ENCODE data around the gene FAM53A. TPM values are rescaled to one million over a fixed set of nuclear protein-coding genes. Genes with fewer than 3 reads are reported as not detected.
"Not testable (repeated sequence)": the region's sequence is repeated elsewhere in the genome, so short reads cannot be mapped to it uniquely, and the experiment has no call there.

FAM53A gene
- total RNA-seq, 1 donor from 2014 or later: 4.3 TPM

DNA sequence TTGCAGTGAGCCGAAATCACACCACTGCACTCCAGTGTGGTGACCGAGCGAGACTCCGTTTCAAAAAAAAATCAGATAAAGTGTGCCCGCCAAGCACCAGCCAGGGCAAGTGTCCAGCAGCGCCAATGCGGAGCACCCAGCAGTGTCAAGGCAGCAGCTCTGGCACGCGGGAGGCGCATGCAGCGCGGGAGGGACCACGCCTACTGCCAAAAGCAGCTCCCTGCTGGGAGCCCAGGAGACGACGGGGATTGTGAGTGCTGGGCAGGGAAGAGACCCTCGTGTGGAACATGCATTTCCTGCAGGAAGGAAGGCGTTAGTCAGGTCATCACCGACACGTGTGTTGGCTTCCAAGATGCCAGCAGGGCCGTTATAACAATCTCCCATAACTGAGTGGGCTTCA is 10.4 kb downstream of the FAM53A start:
- TF ChIP-seq, protein P1, sequence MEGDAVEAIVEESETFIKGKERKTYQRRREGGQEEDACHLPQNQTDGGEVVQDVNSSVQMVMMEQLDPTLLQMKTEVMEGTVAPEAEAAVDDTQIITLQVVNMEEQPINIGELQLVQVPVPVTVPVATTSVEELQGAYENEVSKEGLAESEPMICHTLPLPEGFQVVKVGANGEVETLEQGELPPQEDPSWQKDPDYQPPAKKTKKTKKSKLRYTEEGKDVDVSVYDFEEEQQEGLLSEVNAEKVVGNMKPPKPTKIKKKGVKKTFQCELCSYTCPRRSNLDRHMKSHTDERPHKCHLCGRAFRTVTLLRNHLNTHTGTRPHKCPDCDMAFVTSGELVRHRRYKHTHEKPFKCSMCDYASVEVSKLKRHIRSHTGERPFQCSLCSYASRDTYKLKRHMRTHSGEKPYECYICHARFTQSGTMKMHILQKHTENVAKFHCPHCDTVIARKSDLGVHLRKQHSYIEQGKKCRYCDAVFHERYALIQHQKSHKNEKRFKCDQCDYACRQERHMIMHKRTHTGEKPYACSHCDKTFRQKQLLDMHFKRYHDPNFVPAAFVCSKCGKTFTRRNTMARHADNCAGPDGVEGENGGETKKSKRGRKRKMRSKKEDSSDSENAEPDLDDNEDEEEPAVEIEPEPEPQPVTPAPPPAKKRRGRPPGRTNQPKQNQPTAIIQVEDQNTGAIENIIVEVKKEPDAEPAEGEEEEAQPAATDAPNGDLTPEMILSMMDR (conservative IDR thresholded peaks at IDR 0.05): no peak
- H3K9me3 Mint-ChIP-seq: no peaks in the 10 kb centered on the region
- H3K27ac Mint-ChIP-seq (ENCODE audit: unreplicated experiment): no peak overlapping the region
- no peak for DNase-seq (ENCODE audit: low read depth, low spot score)
- H3K4me1 Mint-ChIP-seq: peaks cover 17% of the 10 kb centered on the region
- peaks cover 45% of the 10 kb centered on the region for H3K27me3 Mint-ChIP-seq (ENCODE audit: low read depth)
- H3K4me3 Mint-ChIP-seq: no peak overlapping the region
- no peaks in the 10 kb centered on the region for H3K36me3 Mint-ChIP-seq (ENCODE audit: low read depth)

DNA sequence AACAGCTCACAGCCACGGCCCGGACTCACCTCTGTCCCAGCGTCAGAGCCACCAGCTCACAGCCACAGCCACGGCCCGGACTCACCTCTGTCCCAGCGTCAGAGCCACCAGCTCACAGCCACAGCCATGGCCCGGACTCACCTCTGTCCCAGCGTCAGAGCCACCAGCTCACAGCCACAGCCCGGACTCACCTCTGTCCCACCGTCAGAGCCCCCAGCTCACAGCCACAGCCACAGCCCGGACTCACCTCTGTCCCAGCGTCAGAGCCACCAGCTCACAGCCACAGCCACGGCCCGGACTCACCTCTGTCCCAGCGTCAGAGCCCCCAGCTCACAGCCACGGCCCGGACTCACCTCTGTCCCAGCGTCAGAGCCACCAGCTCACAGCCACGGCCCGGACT is 13.1 kb downstream of the FAM53A start:
- not testable (repeated sequence) for H3K36me3 Mint-ChIP-seq (ENCODE audit: low read depth); H3K9me3 Mint-ChIP-seq; H3K4me1 Mint-ChIP-seq; H3K4me3 Mint-ChIP-seq; DNase-seq (ENCODE audit: low read depth, low spot score); H3K27ac Mint-ChIP-seq (ENCODE audit: unreplicated experiment)
- peaks cover 22% of the 10 kb centered on the region for H3K27me3 Mint-ChIP-seq (ENCODE audit: low read depth)

DNA sequence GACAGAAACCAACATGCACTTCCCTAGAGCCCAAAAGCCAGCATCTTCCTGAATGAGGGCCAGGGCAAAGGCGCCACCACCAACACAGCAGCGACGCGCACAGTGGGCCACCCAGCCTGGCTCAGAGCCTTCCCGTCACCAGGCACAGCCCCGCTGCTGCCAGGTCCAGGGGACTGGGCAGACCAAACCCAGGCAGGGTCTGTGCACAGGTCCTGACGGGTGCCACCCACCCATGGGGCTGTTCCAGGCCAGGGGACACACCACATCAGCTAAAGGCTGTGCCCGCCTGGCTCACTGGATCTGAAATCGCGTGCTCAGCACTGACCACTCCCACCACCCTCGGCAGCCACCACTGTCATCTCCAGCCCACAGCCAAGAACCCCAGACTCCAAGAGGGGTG is 13.8 kb downstream of the FAM53A start:
- no peaks in the 10 kb centered on the region for H3K36me3 Mint-ChIP-seq (ENCODE audit: low read depth)
- H3K9me3 Mint-ChIP-seq: no peaks in the 10 kb centered on the region
- no peak overlapping the region for H3K4me3 Mint-ChIP-seq
- H3K27me3 Mint-ChIP-seq (ENCODE audit: low read depth): peaks cover 15% of the 10 kb centered on the region
- peaks cover 4% of the 10 kb centered on the region for H3K4me1 Mint-ChIP-seq
- H3K27ac Mint-ChIP-seq (ENCODE audit: unreplicated experiment): no peak overlapping the region
- no peak for DNase-seq (ENCODE audit: low read depth, low spot score)
- TF ChIP-seq, protein P1 (conservative IDR thresholded peaks at IDR 0.05): no peak

DNA sequence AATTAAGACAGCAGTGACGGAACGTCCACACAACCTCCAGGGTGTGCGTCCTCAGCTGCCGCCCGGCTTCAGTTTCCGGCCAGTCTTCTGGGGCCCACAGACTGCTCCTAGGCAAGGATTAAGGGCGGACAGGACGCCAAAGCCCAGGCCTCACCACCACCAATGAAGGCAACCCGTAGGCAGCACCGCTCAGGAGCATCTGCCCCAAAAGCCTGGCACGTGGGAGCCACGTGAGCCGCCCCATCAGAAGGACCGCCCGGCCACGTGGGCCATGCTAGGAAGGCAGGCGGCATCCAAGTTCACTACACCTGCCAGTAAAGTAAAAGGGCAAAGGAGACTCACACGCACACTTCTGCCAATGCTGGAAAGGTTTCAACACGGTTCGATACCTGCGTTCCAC is 14.3 kb downstream of the FAM53A start:
- peaks cover 3% of the 10 kb centered on the region for H3K4me1 Mint-ChIP-seq
- TF ChIP-seq, protein P1 (conservative IDR thresholded peaks at IDR 0.05): no peak
- H3K27me3 Mint-ChIP-seq (ENCODE audit: low read depth): peaks cover 11% of the 10 kb centered on the region
- H3K36me3 Mint-ChIP-seq (ENCODE audit: low read depth): no peaks in the 10 kb centered on the region
- no peak overlapping the region for H3K27ac Mint-ChIP-seq (ENCODE audit: unreplicated experiment)
- DNase-seq (ENCODE audit: low read depth, low spot score): no peak
- no peak overlapping the region for H3K4me3 Mint-ChIP-seq
- no peaks in the 10 kb centered on the region for H3K9me3 Mint-ChIP-seq

DNA sequence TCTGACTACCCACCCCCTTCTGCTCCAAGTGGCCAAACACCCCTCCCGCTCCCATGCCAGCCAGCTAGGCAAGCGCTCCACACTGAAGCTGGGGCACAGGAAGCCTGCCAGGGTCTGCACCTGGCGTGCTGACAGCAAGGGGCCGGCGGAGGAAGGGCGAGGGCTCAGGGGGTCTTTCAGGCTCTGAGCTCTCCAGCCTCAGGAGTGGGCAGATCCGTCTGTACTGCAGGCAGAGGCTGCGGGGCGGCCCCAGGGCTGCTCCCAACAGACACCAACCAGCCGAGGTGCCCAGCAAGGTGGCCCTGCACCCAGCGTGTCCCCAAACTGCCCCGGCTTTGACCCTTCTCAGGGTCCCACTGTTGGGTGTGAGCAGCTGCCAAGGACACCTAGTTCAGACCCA is 14.8 kb downstream of the FAM53A start:
- TF ChIP-seq, protein P1 (conservative IDR thresholded peaks at IDR 0.05): no peak
- Mint-ChIP-seq H3K27me3 (ENCODE audit: low read depth) (peaks cover 7% of the 10 kb centered on the region), H3K27ac (ENCODE audit: unreplicated experiment) (no peak overlapping the region), H3K4me1 (no peaks in the 10 kb centered on the region), H3K36me3 (ENCODE audit: low read depth) (no peaks in the 10 kb centered on the region), H3K4me3 (no peak overlapping the region), H3K9me3 (no peaks in the 10 kb centered on the region)
- DNase-seq (ENCODE audit: low read depth, low spot score): no peak

DNA sequence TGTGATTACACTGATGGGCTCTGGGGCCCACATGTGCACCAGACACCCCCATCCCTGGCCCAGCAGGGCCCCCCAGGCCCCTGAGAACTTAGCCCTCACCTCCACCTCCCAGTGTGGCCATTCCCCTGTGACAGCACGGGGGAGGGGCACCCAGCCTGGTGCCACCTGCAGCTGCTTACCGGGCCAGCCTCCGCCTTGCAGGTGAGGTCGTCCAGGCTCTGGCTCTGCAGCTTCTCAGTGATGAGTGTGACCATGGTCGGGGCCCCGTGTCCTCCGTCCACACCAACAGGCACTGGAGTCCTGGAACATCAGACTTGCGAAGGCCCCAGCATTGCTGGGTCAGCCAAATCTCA is 15.6 kb downstream of the FAM53A start:
- Mint-ChIP-seq H3K27ac (ENCODE audit: unreplicated experiment) (no peak overlapping the region), H3K27me3 (ENCODE audit: low read depth) (no peaks in the 10 kb centered on the region), H3K4me1 (no peaks in the 10 kb centered on the region), H3K9me3 (no peaks in the 10 kb centered on the region), H3K4me3 (no peak overlapping the region), H3K36me3 (ENCODE audit: low read depth) (no peaks in the 10 kb centered on the region)
- no peak for DNase-seq (ENCODE audit: low read depth, low spot score)
- TF ChIP-seq, protein P1 (conservative IDR thresholded peaks at IDR 0.05): no peak

Data from neural crest cell (in vitro differentiated cells).